Mesendoderm (in vitro differentiated cells): Measurements from ENCODE around the gene EEF1AKMT1.

Experiments used
- DNase-seq: peaks from one replicate; pipeline ENCODE4 v3.0.0; 2013
- H2AK5ac ChIP-seq: 2 replicates; pipeline ENCODE4 v1.6.1; 2013; ENCODE audit warnings: low read length, inconsistent platforms
- H2BK120ac ChIP-seq: 2 replicates; pipeline ENCODE4 v1.6.1; 2013; ENCODE audit warnings: low read depth, mild to moderate bottlenecking, low read length, moderate library complexity, mixed read lengths
- H2BK15ac ChIP-seq: replicated peaks from 2 replicates; pipeline ENCODE4 v1.6.1; 2013; ENCODE audit warnings: low read depth, mild to moderate bottlenecking, moderate library complexity
- H2BK5ac ChIP-seq: 2 replicates; pipeline ENCODE4 v1.6.1; 2013; ENCODE audit warnings: low read length, inconsistent platforms
- H3K18ac ChIP-seq: 2 replicates; pipeline ENCODE4 v1.6.1; 2013; ENCODE audit warnings: mild to moderate bottlenecking, low read length, mixed read lengths
- H3K23ac ChIP-seq: one replicate; pipeline ENCODE4 v1.6.1; 2013; ENCODE audit warnings: low read length
- H3K27ac ChIP-seq: 2 replicates; pipeline ENCODE4 v1.5.1; 2013; ENCODE audit warnings: low read depth, mild to moderate bottlenecking, inconsistent platforms, low read length, moderate library complexity
- H3K27me3 ChIP-seq: 2 replicates; pipeline ENCODE4 v1.6.1; 2013; ENCODE audit warnings: low read length, control low read depth, mild to moderate bottlenecking, inconsistent platforms; ENCODE audit not compliant: insufficient read depth, poor library complexity
- H3K36me3 ChIP-seq: 2 replicates; pipeline ENCODE4 v1.6.1; 2013; ENCODE audit warnings: low read length, inconsistent platforms; ENCODE audit not compliant: control insufficient read depth, insufficient read depth
- H3K4ac ChIP-seq: one replicate; pipeline ENCODE4 v1.6.1; 2013; ENCODE audit warnings: low read depth, mild to moderate bottlenecking, low read length, moderate library complexity
- H3K4me1 ChIP-seq: 2 replicates; pipeline ENCODE4 v1.6.1; 2013; ENCODE audit warnings: low read depth, low read length, inconsistent platforms; ENCODE audit not compliant: control insufficient read depth
- H3K4me2 ChIP-seq: 2 replicates; pipeline ENCODE4 v1.6.1; 2013; ENCODE audit warnings: low read length
- H3K4me3 ChIP-seq: 2 replicates; pipeline ENCODE4 v1.5.1; 2013; ENCODE audit warnings: mild to moderate bottlenecking, low read length
- H3K56ac ChIP-seq: one replicate; pipeline ENCODE4 v1.6.1; 2013; ENCODE audit warnings: low read length
- H3K79me1 ChIP-seq: 2 replicates; pipeline ENCODE4 v1.6.1; 2013; ENCODE audit warnings: low read length, inconsistent platforms
- H3K79me2 ChIP-seq: 2 replicates; pipeline ENCODE4 v1.6.1; 2013; ENCODE audit warnings: mild to moderate bottlenecking, low read length; ENCODE audit not compliant: control insufficient read depth, insufficient read depth
- H3K9ac ChIP-seq: 2 replicates; pipeline ENCODE4 v1.6.1; 2013; ENCODE audit warnings: low read length, inconsistent platforms
- H4K5ac ChIP-seq: one replicate; pipeline ENCODE4 v1.6.1; 2013; ENCODE audit warnings: low read length
- H4K8ac ChIP-seq: one replicate; pipeline ENCODE4 v1.6.1; 2013; ENCODE audit warnings: low read depth, mild to moderate bottlenecking, control low read depth, low read length, moderate library complexity
- WGBS: extraction: QIAGEN DNeasy Blood & Tissue Kit; methylation state at CpG from one replicate; pipeline ENCODE4 v1.1.7; 2013; ENCODE audit warnings: low lambda C conversion rate, missing lambda C conversion rate; ENCODE audit not compliant: insufficient coverage; ENCODE audit errors: extremely low coverage; 5-methylcytosine and 5-hydroxymethylcytosine counted together

The EEF1AKMT1 gene

DNA sequence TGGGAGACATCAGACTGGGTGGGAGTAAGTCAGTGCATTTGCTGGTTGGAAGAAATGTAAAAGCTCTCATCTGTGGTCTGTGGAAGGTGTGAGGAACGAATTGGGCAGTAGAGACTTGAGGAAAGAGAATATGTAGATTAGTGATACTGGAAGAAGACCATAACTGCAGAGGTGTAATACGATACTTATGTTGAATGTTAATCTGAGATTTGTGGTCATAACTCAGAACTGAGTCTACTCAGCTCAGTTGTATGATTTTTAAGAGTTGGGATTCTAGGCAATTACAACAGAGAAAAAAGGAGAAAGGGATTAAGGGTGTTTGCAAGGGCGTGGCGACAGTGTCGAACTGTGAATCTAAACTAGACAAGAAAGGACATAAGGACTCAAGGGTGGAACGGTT is 73.5 kb downstream of the EEF1AKMT1 start:
- H3K79me2 ChIP-seq, result no peaks in the 10 kb centered on the region
- H3K36me3 ChIP-seq, result no peaks in the 10 kb centered on the region
- H2AK5ac ChIP-seq, result no peak overlapping the region
- H3K56ac ChIP-seq, result no peak overlapping the region
- H3K4me1 ChIP-seq, result no peaks in the 10 kb centered on the region
- no CpG with 5 or more reads among the region's 6 CpGs for WGBS
- no peaks in the 10 kb centered on the region for H3K79me1 ChIP-seq
- no peak overlapping the region for H2BK120ac ChIP-seq
- no peak overlapping the region for H3K4me3 ChIP-seq
- H3K27me3 ChIP-seq, result peaks cover 6% of the 10 kb centered on the region
- no peak overlapping the region for H3K27ac ChIP-seq
- no peak overlapping the region for H4K5ac ChIP-seq
- H2BK5ac ChIP-seq, result no peak overlapping the region
- no peak overlapping the region for H4K8ac ChIP-seq
- no peak overlapping the region for H3K9ac ChIP-seq
- H3K4ac ChIP-seq, result no peak overlapping the region
- no peak overlapping the region for H3K4me2 ChIP-seq
- no peak overlapping the region for H3K18ac ChIP-seq
- no peak overlapping the region for H3K23ac ChIP-seq
- no peak overlapping the region for H2BK15ac ChIP-seq
- DNase-seq, result no peak

- H3K4ac ChIP-seq, result no peak overlapping the region
- H2BK5ac ChIP-seq, result no peak overlapping the region
- peaks cover 6% of the 10 kb centered on the region for H3K27me3 ChIP-seq
- H4K8ac ChIP-seq, result no peak overlapping the region
- H3K4me2 ChIP-seq, result no peak overlapping the region
- no peak overlapping the region for H3K27ac ChIP-seq
- WGBS, result no CpG with 5 or more reads among the region's 9 CpGs
- H2AK5ac ChIP-seq, result no peak overlapping the region
- no peak overlapping the region for H4K5ac ChIP-seq
- H3K9ac ChIP-seq, result no peak overlapping the region
- no peak overlapping the region for H3K18ac ChIP-seq
- no peak overlapping the region for H2BK15ac ChIP-seq
- H3K79me2 ChIP-seq, result no peaks in the 10 kb centered on the region
- H3K79me1 ChIP-seq, result no peaks in the 10 kb centered on the region
- no peak for DNase-seq
- no peak overlapping the region for H3K4me3 ChIP-seq
- H3K36me3 ChIP-seq, result no peaks in the 10 kb centered on the region
- H3K23ac ChIP-seq, result no peak overlapping the region
- H3K4me1 ChIP-seq, result no peaks in the 10 kb centered on the region
- no peak overlapping the region for H3K56ac ChIP-seq
- H2BK120ac ChIP-seq, result no peak overlapping the region
Measured at GRCh38 chr13:20699715-20700114, 74.0 kb downstream of the EEF1AKMT1 start.

GRCh38 chr13:20696073-20696472 is 77.7 kb downstream of the EEF1AKMT1 start:
- no peak overlapping the region for H3K4me2 ChIP-seq
- no peak overlapping the region for H3K4me3 ChIP-seq
- WGBS, result no CpG with 5 or more reads among the region's 4 CpGs
- H2BK5ac ChIP-seq, result no peak overlapping the region
- H3K56ac ChIP-seq, result no peak overlapping the region
- H4K5ac ChIP-seq, result no peak overlapping the region
- no peak overlapping the region for H2BK15ac ChIP-seq
- no peak overlapping the region for H3K4ac ChIP-seq
- no peak overlapping the region for H3K18ac ChIP-seq
- no peak overlapping the region for H3K9ac ChIP-seq
- H3K23ac ChIP-seq, result no peak overlapping the region
- H3K27ac ChIP-seq, result no peak overlapping the region
- DNase-seq, result no peak
- H2BK120ac ChIP-seq, result no peak overlapping the region
- H3K79me1 ChIP-seq, result no peaks in the 10 kb centered on the region
- H3K79me2 ChIP-seq, result no peaks in the 10 kb centered on the region
- H3K36me3 ChIP-seq, result no peaks in the 10 kb centered on the region
- no peaks in the 10 kb centered on the region for H3K4me1 ChIP-seq
- no peaks in the 10 kb centered on the region for H3K27me3 ChIP-seq
- H2AK5ac ChIP-seq, result no peak overlapping the region
- H4K8ac ChIP-seq, result no peak overlapping the region

DNA sequence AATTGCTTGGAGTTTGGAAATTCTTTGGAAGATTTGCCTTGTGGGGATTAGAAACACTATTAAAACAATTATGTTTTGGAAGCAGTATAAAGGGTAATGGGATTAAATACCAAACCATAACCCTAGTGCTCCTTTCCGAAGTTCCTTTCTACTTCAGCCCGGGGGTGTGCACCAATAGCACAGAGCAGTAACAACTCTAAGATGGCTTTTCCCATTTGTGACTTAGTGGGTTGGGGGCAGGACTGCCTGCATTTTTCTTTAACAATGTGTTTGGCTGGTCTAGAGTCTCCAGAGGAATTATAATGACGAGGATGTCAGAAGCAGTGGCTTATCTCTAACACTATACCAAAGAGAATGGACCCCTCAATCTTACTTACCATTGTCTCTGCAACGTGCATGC is 82.1 kb downstream of the EEF1AKMT1 start:
- H3K56ac ChIP-seq, result no peak overlapping the region
- H3K4me2 ChIP-seq, result no peak overlapping the region
- H3K36me3 ChIP-seq, result no peaks in the 10 kb centered on the region
- no peaks in the 10 kb centered on the region for H3K79me2 ChIP-seq
- H3K4me3 ChIP-seq, result no peak overlapping the region
- H3K18ac ChIP-seq, result no peak overlapping the region
- no peaks in the 10 kb centered on the region for H3K27me3 ChIP-seq
- no peak overlapping the region for H4K8ac ChIP-seq
- no peak overlapping the region for H3K4ac ChIP-seq
- H2BK120ac ChIP-seq, result no peak overlapping the region
- H4K5ac ChIP-seq, result no peak overlapping the region
- no peak for DNase-seq
- no peak overlapping the region for H2BK5ac ChIP-seq
- no peak overlapping the region for H3K23ac ChIP-seq
- H3K79me1 ChIP-seq, result no peaks in the 10 kb centered on the region
- no peak overlapping the region for H3K9ac ChIP-seq
- no peak overlapping the region for H3K27ac ChIP-seq
- H3K4me1 ChIP-seq, result no peaks in the 10 kb centered on the region
- H2BK15ac ChIP-seq, result no peak overlapping the region
- WGBS, result no CpG with 5 or more reads among the region's 4 CpGs
- no peak overlapping the region for H2AK5ac ChIP-seq

DNA sequence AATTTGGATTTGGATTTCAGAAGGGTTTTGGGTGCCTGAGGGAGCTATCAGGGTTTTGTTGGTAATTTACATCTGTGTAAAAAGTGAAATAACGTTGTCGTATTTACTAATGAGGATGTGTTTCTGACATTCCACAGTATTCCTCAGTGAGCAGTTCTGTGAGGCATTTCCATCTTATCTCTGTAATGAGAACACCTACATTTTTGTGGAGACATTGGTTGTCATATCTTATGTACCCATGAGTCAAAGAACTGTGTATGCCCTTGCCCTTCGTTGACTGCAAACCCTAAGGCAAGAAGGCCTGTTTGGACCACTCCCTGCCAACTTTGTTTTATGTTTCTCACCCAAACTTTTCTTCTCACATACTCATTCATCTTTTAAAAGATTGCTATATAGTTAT is 84.5 kb downstream of the EEF1AKMT1 start:
- H3K4me1 ChIP-seq, result no peaks in the 10 kb centered on the region
- H3K4me2 ChIP-seq, result no peak overlapping the region
- H3K4me3 ChIP-seq, result no peak overlapping the region
- H2BK120ac ChIP-seq, result no peak overlapping the region
- no peak overlapping the region for H2BK5ac ChIP-seq
- H3K79me1 ChIP-seq, result no peaks in the 10 kb centered on the region
- H3K79me2 ChIP-seq, result no peaks in the 10 kb centered on the region
- H3K18ac ChIP-seq, result no peak overlapping the region
- no peak overlapping the region for H4K5ac ChIP-seq
- no peak overlapping the region for H2AK5ac ChIP-seq
- no peak overlapping the region for H2BK15ac ChIP-seq
- H3K36me3 ChIP-seq, result no peaks in the 10 kb centered on the region
- H3K9ac ChIP-seq, result no peak overlapping the region
- no peak overlapping the region for H3K56ac ChIP-seq
- H4K8ac ChIP-seq, result no peak overlapping the region
- no peak overlapping the region for H3K23ac ChIP-seq
- H3K27me3 ChIP-seq, result no peaks in the 10 kb centered on the region
- H3K4ac ChIP-seq, result no peak overlapping the region
- DNase-seq, result no peak
- H3K27ac ChIP-seq, result no peak overlapping the region
- WGBS, result no CpG with 5 or more reads among the region's 3 CpGs

GRCh38 chr13:20686863-20687579 is 86.7 kb downstream of the EEF1AKMT1 start:
- Histone ChIP-seq H3K4me2 (no peak overlapping the region), H4K5ac (no peak overlapping the region), H3K18ac (no peak overlapping the region), H3K4ac (no peak overlapping the region), H3K4me3 (no peak overlapping the region), H2BK120ac (no peak overlapping the region), H3K27me3 (no peaks in the 10 kb centered on the region), H3K27ac (no peak overlapping the region), H3K79me1 (no peaks in the 10 kb centered on the region), H3K56ac (peak overlapping the region; percentile 42), H2BK5ac (no peak overlapping the region), H3K36me3 (no peaks in the 10 kb centered on the region), H3K4me1 (no peaks in the 10 kb centered on the region), H3K9ac (no peak overlapping the region), H3K79me2 (no peaks in the 10 kb centered on the region), H3K23ac (no peak overlapping the region), H4K8ac (no peak overlapping the region), H2BK15ac (no peak overlapping the region), H2AK5ac (no peak overlapping the region)
- whole genome bisulfite sequencing, result no CpG with 5 or more reads among the region's 4 CpGs
- no peak for DNase-seq
